GM18508 (cell line): Measurements from ENCODE around the gene IFNL2.
"Not testable (repeated sequence)": the region's sequence is repeated elsewhere in the genome, so short reads cannot be mapped to it uniquely, and the experiment has no call there.

ENCODE experiments used
- ATAC-seq: cut with Tn5 transposase; IDR thresholded peaks from one replicate; pipeline ENCODE4 v1.9.1; 2021; ENCODE audit warnings: moderate number of reproducible peaks; ENCODE audit not compliant: insufficient read depth, unreplicated experiment

The IFNL2 gene

GRCh38 chr19:39268085-39268484 lies at the start of gene IFNL2:
TSS of gene IFNL2 (plus strand) at chr19:39268396. CDS start at chr19:39268569, 173 bp downstream.
- not testable (repeated sequence) for ATAC-seq

- not testable (repeated sequence) for ATAC-seq
Measured at GRCh38 chr19:39219108-39219507, 49.1 kb upstream of the IFNL2 start.

- ATAC-seq = no peak
Measured at GRCh38 chr19:39223703-39224279, 44.4 kb upstream of the IFNL2 start.

DNA sequence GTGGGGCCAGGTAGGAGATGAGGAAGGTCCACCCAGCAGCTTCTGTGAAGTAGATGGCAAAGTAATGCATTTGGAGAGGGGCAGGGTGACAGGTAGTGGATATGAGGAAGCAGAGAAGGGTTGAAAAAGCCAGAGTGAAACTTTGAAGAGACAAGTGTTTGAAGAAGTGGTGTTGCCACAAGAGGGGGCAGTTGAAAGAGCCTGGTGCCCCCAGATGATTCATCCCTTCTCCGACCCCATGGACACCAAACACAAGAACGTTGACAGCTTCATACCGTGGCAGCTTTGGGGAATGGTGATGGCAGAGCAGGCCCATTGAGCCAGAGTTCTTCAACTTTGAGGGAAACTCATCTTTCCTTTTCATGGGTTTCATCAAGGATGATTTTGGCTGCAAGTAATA lies 43.3 kb upstream of the IFNL2 start:
- ATAC-seq = no peak

DNA sequence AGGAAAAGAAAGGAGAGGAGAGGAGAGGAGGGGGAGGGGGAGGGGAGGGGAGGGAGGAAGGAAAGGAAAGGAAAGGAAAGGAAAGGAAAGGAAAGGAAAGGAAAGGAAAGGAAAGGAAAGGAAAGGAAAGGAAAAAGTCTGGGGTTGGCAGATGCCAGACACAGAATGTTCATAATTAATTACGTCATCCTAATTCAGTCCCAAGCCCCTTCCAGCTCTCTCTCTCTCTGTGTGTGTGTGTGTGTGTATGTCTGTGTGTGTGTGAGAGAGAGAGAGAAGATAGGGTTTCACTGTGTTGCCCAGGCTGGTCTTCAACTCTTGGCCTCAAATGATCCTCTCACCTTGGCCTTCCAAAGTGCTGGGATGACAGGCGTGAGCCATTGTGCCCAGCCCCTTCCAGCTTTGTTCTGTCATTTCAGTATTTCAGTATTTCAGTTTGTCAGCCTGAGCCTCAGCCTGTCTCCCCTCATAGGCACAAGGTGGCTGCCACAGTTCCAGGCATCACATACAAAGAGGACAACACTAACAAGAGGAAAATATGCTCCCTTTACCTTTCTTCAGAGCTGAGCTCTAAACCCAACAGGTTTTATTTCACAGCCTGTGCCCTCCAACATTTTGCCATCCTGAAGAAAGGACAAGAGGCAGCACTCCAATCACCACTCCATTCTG lies 38.0 kb upstream of the IFNL2 start:
- no peak for ATAC-seq

GRCh38 chr19:39232708-39233107 lies 35.5 kb upstream of the IFNL2 start:
- no peak for ATAC-seq

- no peak for ATAC-seq
Measured at GRCh38 chr19:39236527-39236926, 31.7 kb upstream of the IFNL2 start.

DNA sequence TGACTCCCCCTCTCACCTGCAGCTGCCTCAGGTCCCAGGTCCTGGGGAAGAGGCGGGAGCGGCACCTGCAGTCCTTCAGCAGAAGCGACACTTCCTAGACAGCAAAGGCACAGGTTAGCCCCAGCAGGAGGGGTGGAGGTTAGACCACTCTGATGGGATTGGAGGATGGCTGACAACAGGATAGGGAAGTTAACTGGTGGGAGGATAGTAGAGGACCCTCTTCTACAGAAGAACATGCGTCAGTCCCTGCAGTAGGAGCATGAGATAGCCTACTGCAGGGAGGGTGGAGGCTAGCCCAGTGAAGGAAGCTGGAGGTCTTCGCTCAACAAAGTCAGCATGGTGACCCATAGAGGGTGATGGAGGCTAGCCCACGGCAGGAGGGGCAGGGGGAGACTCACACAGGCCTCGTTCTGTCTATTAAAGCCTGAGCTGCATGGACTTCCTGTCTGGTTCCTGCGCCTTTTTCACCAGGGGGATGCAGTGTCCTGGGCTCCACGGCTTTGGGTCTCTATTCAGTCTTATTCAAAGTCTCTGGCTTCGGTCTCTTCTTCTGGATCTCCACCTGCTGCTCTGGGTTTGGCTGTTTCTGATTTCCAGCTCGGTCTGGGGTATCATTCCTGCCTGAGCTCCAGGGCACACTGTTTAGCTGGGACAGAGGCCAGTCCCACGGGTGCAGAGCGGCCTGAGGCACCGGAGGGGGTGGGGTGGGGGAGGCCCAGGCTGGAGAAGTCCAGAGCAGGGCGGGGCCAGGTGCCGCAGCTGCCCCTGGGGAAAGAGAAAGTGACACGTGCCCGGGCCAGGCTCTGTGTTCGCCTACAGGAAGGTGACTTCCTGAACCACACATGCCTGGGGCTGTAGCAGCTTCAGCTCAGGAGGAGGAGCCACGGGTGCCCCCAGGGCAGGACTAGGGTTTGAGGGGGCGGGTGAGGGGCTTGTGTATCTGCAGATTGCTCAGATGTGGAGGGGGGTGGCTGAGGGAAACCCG lies 30.7 kb upstream of the IFNL2 start:
- ATAC-seq = no peak

GRCh38 chr19:39238209-39238608 lies 30.0 kb upstream of the IFNL2 start:
- no peak for ATAC-seq

- no peak for ATAC-seq
Measured at GRCh38 chr19:39238944-39239343, 29.3 kb upstream of the IFNL2 start.

DNA sequence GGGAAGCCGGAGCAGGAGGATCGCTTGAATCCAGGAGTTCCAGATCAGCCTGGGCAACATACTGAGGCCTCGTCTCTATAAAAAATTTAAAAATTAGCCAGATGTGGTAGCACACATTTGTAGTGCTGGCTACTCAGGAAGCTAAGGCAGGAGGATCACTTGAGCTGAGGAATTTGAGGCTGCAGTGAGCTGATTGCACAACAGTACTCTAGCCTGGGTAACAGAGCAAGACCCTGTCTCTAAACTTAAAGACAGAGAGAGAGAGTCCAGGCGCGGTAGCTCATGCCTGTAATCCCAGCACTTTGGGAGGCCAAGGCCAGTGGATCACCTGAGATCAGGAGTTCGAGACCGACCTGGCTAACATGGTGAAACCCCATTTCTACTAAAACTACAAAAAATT lies 27.8 kb upstream of the IFNL2 start:
- ATAC-seq = no peak

DNA sequence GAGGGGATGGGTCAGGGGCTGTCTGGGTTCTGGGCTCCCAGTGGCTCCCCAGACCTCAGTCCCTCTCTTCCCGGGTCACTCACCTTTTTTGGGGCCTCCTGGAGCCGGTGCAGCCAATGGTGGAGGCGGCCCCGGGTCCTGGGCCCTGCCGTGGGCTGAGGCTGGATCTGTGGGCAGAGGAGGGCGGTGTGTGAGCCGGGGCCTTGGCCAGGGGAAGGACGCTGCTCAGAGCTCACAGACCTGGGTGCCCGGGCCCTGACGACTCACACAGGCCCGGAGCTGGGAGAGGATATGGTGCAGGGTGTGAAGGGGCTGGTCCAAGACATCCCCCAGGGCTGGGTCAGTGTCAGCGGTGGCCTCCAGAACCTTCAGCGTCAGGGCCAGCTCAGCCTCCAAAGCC lies 24.5 kb upstream of the IFNL2 start:
- not testable (repeated sequence) for ATAC-seq

DNA sequence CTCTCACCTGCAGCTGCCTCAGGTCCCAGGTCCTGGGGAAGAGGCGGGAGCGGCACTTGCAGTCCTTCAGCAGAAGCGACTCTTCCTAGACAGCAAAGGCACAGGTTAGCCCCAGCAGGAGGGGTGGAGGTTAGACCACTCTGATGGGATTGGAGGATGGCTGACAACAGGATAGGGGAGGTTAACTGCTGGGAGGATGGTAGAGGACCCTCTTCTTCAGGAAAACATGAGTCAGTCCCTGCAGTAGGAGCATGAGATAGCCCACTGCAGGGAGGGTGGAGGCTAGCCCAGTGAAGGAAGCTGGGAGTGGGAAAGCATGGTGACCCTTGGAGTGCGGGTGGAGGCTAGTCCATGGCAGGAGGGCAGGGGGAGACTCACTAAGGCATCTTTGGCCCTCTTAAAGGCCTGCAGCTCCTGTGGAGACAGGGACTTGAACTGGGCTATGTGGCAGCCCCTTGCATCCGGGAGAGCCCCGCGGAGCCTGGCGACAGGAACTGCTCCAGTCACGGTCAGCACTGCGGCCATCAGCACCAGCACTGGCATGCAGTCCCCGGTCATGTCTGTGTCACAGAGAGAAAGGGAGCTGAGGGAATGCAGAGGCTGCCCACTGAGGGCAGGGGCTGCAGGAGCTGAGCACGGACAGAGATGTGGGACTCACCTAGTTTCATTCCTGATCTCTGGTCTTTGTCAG lies 23.6 kb upstream of the IFNL2 start, which contains the start of gene IFNL3:
IFNL3 (minus strand) TSS at position 597 of the 691 bp plus-strand sequence; CDS start at position 558, 39 bp downstream.
- ATAC-seq = not testable (repeated sequence)

- not testable (repeated sequence) for ATAC-seq
Measured at GRCh38 chr19:39245166-39245565, 23.0 kb upstream of the IFNL2 start.

DNA sequence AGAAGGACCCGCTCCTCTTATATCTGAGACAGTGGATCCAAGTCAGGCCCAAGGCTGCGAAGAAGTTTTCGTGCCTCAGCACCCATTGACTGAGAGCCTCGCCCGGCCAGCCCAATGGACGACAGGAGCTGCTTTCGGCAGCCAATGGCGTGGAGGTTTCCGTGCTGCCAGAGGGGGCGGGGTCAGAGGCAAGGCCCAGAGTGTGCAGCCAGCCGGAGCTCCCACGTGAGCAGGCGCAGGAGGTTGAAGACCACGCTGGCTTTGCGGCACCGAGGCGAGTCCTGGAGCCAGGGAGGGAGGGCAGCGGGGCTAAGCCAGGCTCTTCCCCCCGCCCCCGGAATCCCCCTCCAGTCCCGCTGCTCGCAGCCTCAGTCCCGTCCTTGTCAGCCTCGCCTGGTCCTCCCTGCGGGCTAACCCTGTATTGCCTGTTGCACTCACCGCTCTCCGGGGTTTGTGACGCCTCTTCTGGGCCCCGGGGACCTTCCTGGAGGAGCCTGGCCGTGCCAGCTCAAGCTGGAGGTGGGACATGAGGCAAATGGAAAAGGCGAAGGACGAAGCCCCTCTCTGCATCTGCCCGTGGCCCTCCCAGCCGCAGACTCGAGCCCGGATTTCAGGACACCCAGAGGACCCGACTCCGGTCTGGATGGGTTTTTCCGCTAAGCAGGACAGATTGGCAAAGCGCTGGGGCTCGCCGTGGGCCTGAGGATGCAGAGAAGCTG lies 21.1 kb upstream of the IFNL2 start:
- no peak for ATAC-seq

DNA sequence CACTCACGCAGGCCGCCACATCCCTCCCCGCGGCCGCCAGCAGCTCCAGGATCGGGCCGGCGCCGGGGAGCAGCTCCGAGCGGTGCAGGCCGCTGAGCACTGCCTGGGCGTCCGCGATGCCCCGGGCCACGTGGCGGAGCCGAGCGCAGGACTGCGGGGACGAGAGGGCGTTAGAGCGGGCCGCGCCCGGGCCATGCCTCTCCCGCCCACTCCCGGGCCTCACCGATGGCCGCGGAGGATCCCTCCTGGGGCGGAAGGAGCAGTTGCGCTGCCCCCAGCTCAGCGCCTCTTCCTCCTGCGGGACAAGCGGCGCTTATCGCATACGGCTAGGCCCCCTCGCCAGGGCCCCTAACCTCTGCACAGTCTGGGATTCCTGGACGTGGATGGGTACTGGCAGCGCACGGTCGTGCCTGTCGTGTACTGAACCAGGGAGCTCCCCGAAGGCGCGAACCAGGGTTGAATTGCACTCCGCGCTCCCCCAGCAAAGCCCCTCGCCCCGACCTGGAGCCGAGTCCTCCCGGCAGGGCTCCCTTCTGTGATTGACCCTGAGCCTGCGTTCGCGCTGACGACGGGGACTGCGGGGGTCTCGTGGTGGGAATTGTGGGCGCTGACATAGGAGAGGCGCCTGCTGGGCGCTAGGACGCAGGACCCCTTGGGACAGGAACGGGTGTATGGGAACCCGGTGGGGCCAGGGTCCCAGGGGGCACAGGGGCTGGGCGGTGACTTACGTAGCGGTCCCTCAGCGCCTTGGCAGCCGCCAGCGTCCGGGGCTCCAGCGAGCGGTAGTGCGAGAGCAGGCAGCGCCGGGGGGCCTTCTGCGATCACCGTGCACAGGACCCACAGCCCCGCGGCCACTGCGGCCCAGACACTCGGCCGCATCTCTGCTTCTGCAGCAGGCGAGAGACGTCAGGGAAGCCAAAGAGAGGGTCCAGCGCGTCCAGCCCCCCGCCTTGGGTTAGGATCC lies 20.2 kb upstream of the IFNL2 start:
- no peak for ATAC-seq

GRCh38 chr19:39248806-39249205 lies 19.4 kb upstream of the IFNL2 start, which contains the start of gene IFNL4:
TSS of gene IFNL4 (minus strand) at chr19:39248856.
- ATAC-seq = no peak

DNA sequence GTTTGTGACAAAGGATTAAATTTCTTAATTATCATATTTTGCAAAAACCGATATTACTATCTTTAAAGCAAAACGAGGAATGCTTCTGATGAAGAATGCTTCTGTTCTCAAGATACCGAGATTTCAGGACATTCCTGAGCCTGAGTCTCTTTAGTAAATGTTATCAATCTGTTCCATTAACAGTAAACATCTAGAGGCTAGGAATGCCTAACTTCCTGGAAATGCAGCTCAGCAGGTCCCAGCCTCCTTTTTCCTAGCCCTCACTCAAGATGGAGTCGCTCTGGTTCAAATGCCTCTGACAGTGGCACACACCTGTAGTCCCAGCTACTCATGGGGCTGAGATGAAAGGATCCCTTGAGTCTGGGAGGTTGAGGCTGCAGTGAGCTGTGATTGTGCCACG lies 17.1 kb upstream of the IFNL2 start:
- no peak for ATAC-seq
